Epithelial cell of proximal tubule (primary cell): Measurements from ENCODE around the gene ZNF205. TPM values are rescaled to one million over a fixed set of nuclear protein-coding genes. Genes with fewer than 3 reads are reported as not detected.
"Not testable (repeated sequence)": the region's sequence is repeated elsewhere in the genome, so short reads cannot be mapped to it uniquely, and the experiment has no call there.

Experiments
- DNase-seq: peaks from one replicate; pipeline ENCODE4 v3.0.0-alpha.2; 2011; ENCODE audit warnings: low read depth
- H3K4me3 ChIP-seq: 2 replicates; pipeline ENCODE4 v1.5.1; 2011; ENCODE audit warnings: low read depth, mild to moderate bottlenecking, low read length
- CTCF ChIP-seq: conservative IDR thresholded peaks from 2 replicates; pipeline ENCODE4 v1.5.1; 2012; ENCODE audit warnings: low read depth, mild to moderate bottlenecking, low read length
- total RNA-seq: library from RNA; depleted of rRNA; stranded (reverse); fragments of >200 nt; gene quantifications from 2 replicates; pipeline ENCODE4 v1.2.3, GENCODE V29; 2015

The ZNF205 gene
- total RNA-seq, 1 donor from 2014 or later = 15.8 TPM

DNA sequence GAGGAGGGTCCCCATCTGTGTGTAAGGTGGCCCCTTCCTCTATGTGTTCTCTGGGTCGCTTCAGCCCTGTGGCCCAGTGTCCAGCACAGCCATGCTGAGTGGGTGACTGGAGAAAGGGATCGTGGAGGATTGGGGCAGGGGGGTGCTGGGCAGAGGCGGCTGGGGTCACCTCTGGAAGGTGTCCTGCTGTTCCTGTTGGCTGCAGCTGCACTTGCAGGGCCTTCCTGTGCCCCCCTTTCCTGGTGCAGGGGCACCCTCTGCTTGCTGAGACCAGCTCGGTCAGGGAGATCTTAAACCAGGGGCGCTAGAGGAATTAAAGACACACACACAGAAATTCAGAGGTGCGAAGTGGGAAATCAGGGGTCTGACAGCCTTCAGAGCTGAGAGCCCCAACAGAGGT lies 35.8 kb upstream of the ZNF205 start:
- H3K4me3 ChIP-seq = no peak overlapping the region
- no peak for DNase-seq
- no peak for TF ChIP-seq CTCF

DNA sequence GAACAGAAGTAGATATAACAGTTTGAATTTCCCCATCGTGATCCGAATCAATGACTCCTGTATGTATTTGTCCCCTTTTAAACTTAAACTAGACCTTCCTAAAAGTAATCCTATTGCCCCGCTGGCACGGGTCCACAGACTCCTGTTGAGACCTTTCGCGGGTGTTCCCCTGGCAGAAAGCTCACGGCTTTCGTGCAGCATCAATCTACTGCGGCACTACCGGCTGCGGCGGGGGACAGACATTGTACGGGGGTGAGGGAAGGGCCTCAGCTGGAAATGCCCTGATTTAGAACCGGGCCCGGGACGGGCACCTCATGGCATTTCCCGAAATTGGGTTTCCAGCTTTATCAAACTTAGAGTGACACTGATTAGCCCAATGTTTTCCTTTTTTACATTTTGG lies 32.4 kb upstream of the ZNF205 start:
- no peak for DNase-seq
- no peak for TF ChIP-seq CTCF
- H3K4me3 ChIP-seq = no peak overlapping the region

GRCh38 chr16:3081957-3082356 lies 30.4 kb upstream of the ZNF205 start:
- not testable (repeated sequence) for DNase-seq, H3K4me3 ChIP-seq

DNA sequence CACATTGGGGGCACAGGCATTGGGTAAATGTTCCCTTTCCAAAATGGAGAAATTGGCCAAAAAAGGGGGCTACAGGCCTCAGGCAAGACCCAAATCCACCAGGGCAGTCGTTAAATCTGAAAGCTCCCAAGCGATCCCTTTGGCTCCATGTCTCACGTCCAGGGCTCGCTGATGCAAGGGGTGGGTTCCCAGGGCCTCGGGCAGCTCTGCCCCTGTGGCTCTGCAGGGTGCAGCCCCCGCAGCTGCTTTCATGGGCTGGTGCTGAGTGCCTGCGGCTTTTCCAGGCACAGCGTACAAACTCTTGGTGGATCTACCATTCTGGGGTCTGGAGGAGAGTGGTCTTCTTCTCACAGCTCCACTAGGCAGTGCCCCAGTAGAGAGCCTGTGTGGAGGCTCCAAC lies 29.0 kb upstream of the ZNF205 start:
- H3K4me3 ChIP-seq, DNase-seq: not testable (repeated sequence)

DNA sequence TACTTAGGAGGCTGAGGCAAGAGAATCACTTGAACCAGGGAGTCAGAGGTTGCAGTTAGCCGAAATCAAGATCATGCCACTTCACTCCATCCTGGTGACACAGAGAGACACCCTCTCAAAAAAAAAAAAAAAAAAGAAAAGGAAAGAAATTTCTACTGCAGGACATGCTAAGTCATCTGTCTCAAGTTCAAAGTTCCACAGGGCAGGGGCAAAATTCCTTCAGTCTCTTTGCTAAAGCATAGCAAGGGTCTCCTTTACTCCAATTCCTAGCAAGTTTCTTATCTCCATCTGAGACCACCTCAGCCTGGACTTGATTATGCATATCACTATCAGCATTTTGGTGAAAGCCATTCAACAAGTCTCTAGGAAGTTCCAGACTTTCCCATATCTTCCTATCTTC lies 27.9 kb upstream of the ZNF205 start:
- no peak for DNase-seq
- no peak overlapping the region for H3K4me3 ChIP-seq
- no peak for TF ChIP-seq CTCF

DNA sequence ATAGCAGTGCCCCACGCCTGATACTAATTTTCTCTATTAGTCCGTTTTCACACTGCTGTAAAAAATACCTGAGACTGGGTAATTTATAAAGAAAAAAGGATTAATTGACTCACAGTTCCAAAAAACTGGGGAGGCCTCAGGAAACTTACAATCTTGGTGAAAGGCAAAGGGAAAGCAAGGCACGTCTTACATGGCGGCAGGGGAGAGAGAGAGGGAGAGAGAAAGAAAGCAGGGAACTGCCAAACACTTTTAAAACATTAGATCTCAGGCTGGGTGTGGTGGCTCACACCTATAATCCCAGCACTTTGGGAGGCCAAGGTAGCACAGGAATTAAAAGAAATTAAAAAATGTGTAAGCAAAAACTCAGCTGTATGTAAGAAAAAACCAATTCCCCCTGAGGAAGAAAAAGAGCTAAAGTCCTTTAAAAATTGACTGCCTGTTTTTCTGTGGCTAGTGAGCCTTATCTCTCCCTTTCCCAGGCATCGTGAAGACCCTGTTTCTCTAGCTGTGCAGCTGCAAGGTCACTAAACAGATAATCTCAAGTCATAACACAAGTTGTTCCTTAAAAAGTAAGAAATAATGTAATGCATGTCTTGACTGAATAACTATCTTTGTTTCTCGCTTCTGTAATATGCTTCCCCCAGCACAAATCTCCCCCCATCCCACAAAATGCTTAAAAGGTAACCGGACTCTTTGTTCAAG lies 27.3 kb upstream of the ZNF205 start:
- no peak for DNase-seq
- no peak overlapping the region for H3K4me3 ChIP-seq
- TF ChIP-seq CTCF = no peak

DNA sequence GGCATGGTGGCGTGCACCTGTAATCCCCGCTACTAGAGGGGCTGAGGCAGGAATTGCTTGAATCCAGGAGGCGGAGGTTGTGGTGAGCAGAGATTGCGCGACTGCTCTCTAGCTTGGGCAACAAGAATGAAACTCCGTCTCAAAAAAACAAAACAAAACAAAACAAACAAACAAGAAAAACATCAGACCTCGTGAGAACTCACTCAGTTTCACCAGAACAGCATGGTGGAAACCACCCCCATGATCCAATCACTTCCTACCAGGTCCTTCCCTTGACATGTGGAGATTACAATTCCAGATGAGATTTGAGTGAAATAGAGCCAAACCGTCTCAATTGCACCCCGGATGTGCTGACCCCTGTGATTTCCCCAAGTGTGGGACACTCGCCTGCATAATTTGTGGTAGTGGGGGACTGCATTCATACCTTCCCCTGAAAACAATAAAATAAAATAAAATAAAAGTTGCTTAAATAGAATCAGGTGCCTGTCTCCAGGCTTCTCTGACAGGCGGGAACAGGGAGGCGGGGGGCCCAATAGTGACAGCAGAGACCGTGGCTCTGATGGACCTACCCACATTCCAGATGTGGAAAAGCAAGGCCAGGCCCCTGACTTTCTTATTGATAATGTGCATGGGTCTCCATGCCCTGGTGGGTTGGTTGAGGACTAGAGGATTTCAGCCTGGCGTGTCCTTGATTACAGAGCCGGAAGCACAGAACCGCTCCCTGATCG lies 26.4 kb upstream of the ZNF205 start:
- no peak for DNase-seq
- no peak overlapping the region for H3K4me3 ChIP-seq
- TF ChIP-seq CTCF = no peak

DNA sequence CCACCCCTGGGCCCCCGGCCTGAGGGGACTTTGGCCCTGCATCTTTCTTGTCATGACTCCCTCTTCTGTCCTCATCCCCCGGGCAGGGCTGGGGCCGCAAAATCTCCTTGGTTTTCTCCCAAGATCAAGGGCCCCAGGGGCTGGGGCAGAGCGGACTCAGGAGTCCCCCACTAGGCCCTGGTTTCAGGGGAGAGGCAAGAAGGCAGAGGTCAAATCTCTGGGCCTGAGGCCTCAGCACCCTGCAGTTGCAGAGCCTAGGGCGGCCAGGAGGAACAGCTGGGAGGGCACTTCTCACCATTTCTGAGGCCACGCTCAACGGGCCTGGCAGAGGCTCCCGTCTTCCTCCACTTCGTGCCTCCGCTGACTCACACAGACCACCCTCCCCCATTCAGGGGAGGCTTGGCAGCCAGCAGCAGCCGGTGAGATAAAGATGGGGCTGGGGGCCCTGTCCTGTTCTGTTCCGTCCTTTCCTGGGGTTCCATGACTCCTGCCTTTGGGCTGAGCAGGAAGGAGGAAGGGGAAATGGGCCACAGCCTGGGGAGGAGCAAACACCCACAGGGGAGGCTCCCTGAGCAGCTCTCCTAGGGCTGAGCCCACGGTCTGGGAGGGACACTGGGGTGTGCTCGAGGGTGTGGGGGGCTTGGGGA lies 25.7 kb upstream of the ZNF205 start:
- no peak overlapping the region for H3K4me3 ChIP-seq
- DNase-seq = no peak
- TF ChIP-seq CTCF = no peak
